Loucy (cell line): ENCODE measurements around the gene COMMD1.

Experiments
- H2AFZ ChIP-seq: fragments of 200-600 bp; sonication (generic); 2 replicates; pipeline ENCODE4 v1.6.0; 2016; ENCODE audit warnings: antibody characterized with exemption, mild to moderate bottlenecking, low read length, moderate library complexity
- H3F3A ChIP-seq: fragments of 200-600 bp; 2 replicates; pipeline ENCODE4 v1.6.0; 2016; ENCODE audit warnings: antibody characterized with exemption, low read depth, mild to moderate bottlenecking
- H3K27me3 ChIP-seq: fragments of 200-600 bp; sonication (generic); 2 replicates; pipeline ENCODE4 v1.6.1; 2014; ENCODE audit warnings: low read length, mild to moderate bottlenecking; ENCODE audit not compliant: insufficient read depth, poor library complexity, severe bottlenecking
- H3K36me3 ChIP-seq: fragments of 200-600 bp; sonication (generic); 2 replicates; pipeline ENCODE4 v1.6.1; 2016; ENCODE audit warnings: low read length; ENCODE audit not compliant: insufficient read depth
- H3K4me1 ChIP-seq: fragments of 200-600 bp; sonication (generic); 2 replicates; pipeline ENCODE4 v1.5.1; 2014; ENCODE audit warnings: low read length, mild to moderate bottlenecking; ENCODE audit not compliant: insufficient read depth, poor library complexity, severe bottlenecking
- H3K4me2 ChIP-seq: fragments of 200-600 bp; sonication (generic); 2 replicates; pipeline ENCODE4 v1.6.0; 2014; ENCODE audit warnings: antibody characterized with exemption, low read length, low read depth, mild to moderate bottlenecking; ENCODE audit not compliant: poor library complexity, severe bottlenecking
- H3K4me3 ChIP-seq: fragments of 200-600 bp; sonication (generic); 2 replicates; pipeline ENCODE4 v1.5.1; 2014; ENCODE audit warnings: low read length, mild to moderate bottlenecking, mixed read lengths; ENCODE audit not compliant: poor library complexity, severe bottlenecking
- H3K79me2 ChIP-seq: fragments of 200-600 bp; sonication (generic); 2 replicates; pipeline ENCODE4 v1.6.1; 2014; ENCODE audit warnings: low read length; ENCODE audit not compliant: insufficient read depth
- H3K9ac ChIP-seq: fragments of 200-600 bp; sonication (generic); 2 replicates; pipeline ENCODE4 v1.6.0; 2014; ENCODE audit warnings: mild to moderate bottlenecking, low read depth, low read length, moderate library complexity; ENCODE audit not compliant: poor library complexity, severe bottlenecking
- H3K9me2 ChIP-seq: fragments of 200-600 bp; sonication (generic); replicated peaks from 2 replicates; pipeline ENCODE4 v1.6.1; 2016; ENCODE audit warnings: low read depth, low read length, mixed read lengths
- H3K9me3 ChIP-seq: fragments of 200-600 bp; sonication (generic); 2 replicates; pipeline ENCODE4 v1.6.1; 2014; ENCODE audit warnings: mild to moderate bottlenecking, antibody characterized with exemption, low read length, low read depth; ENCODE audit not compliant: insufficient read depth
- H4K20me1 ChIP-seq: fragments of 200-600 bp; sonication (generic); 2 replicates; pipeline ENCODE4 v1.6.0; 2014; ENCODE audit warnings: antibody characterized with exemption, low read length, mild to moderate bottlenecking; ENCODE audit not compliant: insufficient read depth, poor library complexity, severe bottlenecking
- EZH2phosphoT487 ChIP-seq: fragments of 200-600 bp; IDR thresholded peaks from 2 replicates; pipeline ENCODE4 v1.6.1; 2018; ENCODE audit warnings: antibody characterized with exemption, mild to moderate bottlenecking, moderate library complexity, borderline replicate concordance
- TF ChIP-seq, protein P1 (sequence below): fragments of 200-600 bp; sonication (generic); conservative IDR thresholded peaks from 2 replicates; pipeline ENCODE4 v1.5.1; 2014; ENCODE audit warnings: mild to moderate bottlenecking, antibody characterized with exemption, low read length

Gene COMMD1

DNA sequence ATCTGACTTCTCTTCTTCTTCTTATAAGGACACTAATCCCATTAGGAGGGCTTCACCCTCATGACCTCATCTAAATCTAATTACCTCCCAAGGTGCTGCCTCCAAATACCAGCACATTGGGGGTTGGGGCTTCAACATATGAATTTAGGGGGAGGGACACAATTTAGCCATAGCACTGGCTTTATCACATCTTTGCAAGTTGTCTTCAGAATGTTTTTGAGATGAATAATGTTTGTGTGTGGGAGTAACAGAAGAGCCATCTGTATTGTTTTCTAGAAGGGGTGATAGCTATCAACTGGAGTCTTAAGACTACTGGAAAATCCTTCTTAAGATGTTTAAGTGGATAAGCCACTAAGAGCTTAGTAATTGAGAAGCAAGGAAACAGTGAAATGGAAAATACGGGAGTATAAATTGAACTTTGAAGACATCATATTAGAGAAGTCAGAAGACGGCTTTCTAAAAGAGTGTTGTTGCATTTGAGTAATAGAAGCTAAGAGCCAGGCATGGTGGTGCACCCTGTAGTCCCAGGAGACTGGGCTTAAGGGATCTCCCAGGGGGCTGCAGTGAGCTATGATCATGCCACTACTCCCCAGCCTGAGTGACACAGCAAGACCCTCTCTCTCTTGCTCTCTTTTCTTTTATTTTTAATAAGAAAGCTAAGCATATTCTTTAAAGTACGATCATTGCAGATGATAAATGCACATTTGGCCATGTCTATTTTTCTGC, 257.8 kb downstream of the COMMD1 start:
- TF ChIP-seq, protein P1, sequence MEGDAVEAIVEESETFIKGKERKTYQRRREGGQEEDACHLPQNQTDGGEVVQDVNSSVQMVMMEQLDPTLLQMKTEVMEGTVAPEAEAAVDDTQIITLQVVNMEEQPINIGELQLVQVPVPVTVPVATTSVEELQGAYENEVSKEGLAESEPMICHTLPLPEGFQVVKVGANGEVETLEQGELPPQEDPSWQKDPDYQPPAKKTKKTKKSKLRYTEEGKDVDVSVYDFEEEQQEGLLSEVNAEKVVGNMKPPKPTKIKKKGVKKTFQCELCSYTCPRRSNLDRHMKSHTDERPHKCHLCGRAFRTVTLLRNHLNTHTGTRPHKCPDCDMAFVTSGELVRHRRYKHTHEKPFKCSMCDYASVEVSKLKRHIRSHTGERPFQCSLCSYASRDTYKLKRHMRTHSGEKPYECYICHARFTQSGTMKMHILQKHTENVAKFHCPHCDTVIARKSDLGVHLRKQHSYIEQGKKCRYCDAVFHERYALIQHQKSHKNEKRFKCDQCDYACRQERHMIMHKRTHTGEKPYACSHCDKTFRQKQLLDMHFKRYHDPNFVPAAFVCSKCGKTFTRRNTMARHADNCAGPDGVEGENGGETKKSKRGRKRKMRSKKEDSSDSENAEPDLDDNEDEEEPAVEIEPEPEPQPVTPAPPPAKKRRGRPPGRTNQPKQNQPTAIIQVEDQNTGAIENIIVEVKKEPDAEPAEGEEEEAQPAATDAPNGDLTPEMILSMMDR = no peak
- no peak for TF ChIP-seq EZH2phosphoT487
- H3K4me2 ChIP-seq = peak overlapping the region; percentile 41
- no peak overlapping the region for H2AFZ ChIP-seq
- no peaks in the 10 kb centered on the region for H3F3A ChIP-seq
- no peaks in the 10 kb centered on the region for H4K20me1 ChIP-seq
- no peaks in the 10 kb centered on the region for H3K9me2 ChIP-seq
- H3K4me1 ChIP-seq = peaks cover 44% of the 10 kb centered on the region
- no peak overlapping the region for H3K4me3 ChIP-seq
- H3K9me3 ChIP-seq = no peaks in the 10 kb centered on the region
- H3K36me3 ChIP-seq = no peaks in the 10 kb centered on the region
- H3K9ac ChIP-seq = peak overlapping the region; percentile 2
- no peaks in the 10 kb centered on the region for H3K27me3 ChIP-seq
- H3K79me2 ChIP-seq = no peaks in the 10 kb centered on the region

DNA sequence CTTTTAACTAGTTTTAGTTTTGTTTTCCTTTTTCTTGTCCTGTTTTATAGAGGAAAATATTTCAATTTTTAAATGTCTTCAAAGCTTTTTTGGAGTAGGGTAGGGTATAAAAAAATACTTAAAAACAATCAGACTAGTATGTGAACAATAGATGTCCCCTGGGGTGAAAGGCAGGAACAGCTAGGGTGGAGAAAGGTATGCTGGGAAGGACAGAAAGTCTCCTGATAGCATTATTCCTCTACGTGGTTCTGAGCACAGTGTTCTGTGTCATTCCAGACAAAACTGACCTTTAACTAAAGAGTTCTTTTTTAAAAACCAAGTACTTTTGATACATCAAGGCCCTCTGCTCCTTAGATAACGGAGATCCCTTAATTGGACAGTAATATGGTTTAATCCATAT, 258.4 kb downstream of the COMMD1 start:
- no peak overlapping the region for H2AFZ ChIP-seq
- no peaks in the 10 kb centered on the region for H3K27me3 ChIP-seq
- no peaks in the 10 kb centered on the region for H3K36me3 ChIP-seq
- H3K9me2 ChIP-seq = no peaks in the 10 kb centered on the region
- no peaks in the 10 kb centered on the region for H3F3A ChIP-seq
- no peaks in the 10 kb centered on the region for H4K20me1 ChIP-seq
- H3K4me3 ChIP-seq = no peak overlapping the region
- H3K79me2 ChIP-seq = no peaks in the 10 kb centered on the region
- TF ChIP-seq EZH2phosphoT487 = no peak
- TF ChIP-seq, protein P1 = no peak
- peak overlapping the region; percentile 41 for H3K4me2 ChIP-seq
- H3K9me3 ChIP-seq = no peaks in the 10 kb centered on the region
- H3K9ac ChIP-seq = peak overlapping the region; percentile 2
- peaks cover 44% of the 10 kb centered on the region for H3K4me1 ChIP-seq

DNA sequence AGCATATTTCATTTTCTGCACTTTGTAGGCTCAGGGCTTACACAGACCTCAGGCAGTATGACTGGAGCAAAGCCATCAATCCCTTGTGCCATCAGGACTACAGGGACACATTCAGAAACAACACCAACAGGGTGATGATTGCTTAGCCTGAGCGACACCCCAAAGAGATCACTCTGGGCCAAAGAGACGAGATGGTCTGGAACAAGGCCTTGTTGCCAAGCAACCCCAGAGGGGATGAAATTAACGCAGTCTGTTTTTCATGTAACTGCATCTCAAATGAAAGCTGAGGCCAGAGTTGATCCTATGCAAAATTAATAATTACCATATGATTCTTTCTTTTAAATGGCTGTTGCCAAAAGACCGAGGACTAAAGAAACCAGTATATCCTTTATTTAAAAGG, 270.3 kb downstream of the COMMD1 start:
- H3K4me1 ChIP-seq = peaks cover 55% of the 10 kb centered on the region
- H4K20me1 ChIP-seq = no peaks in the 10 kb centered on the region
- no peaks in the 10 kb centered on the region for H3K36me3 ChIP-seq
- no peaks in the 10 kb centered on the region for H3K9me2 ChIP-seq
- H3K4me3 ChIP-seq = no peak overlapping the region
- peaks cover 32% of the 10 kb centered on the region for H3K79me2 ChIP-seq
- TF ChIP-seq, protein P1 = no peak
- no peak for TF ChIP-seq EZH2phosphoT487
- peaks cover 8% of the 10 kb centered on the region for H3F3A ChIP-seq
- H3K27me3 ChIP-seq = no peaks in the 10 kb centered on the region
- H3K9ac ChIP-seq = peak overlapping the region; percentile 93
- no peak overlapping the region for H2AFZ ChIP-seq
- no peaks in the 10 kb centered on the region for H3K9me3 ChIP-seq
- no peak overlapping the region for H3K4me2 ChIP-seq
